HepG2 (cell line): ENCODE measurements around the gene TMEM63C. TPM values are rescaled to one million over a fixed set of nuclear protein-coding genes. Genes with fewer than 3 reads are reported as not detected.

Experiments
- HNF4G ChIP-seq, 2 experiments: sonication (generic) in 1 of 2; formaldehyde crosslinking in 1 of 2; IDR thresholded peaks; 2 replicates each; pipeline versions ENCODE4 v1.4.0 to v1.6.1; 2011 to 2020; ENCODE audit warnings: borderline replicate concordance in 2 of 2, low read depth in 2 of 2, mild to moderate bottlenecking in 2 of 2, low read length in 1 of 2, missing genetic modification reagents in 1 of 2, moderate library complexity in 1 of 2
- HNRNPK ChIP-seq: fragments of 200-400 bp; formaldehyde crosslinking; IDR thresholded peaks from 2 replicates; pipeline ENCODE4 v1.6.1; 2018; ENCODE audit warnings: low read length, low read depth, moderate library complexity, mild to moderate bottlenecking; ENCODE audit not compliant: poor library complexity, severe bottlenecking
- KLF13 ChIP-seq: sonication (generic); formaldehyde crosslinking; IDR thresholded peaks from 2 replicates; pipeline ENCODE4 v1.4.0; 2020; ENCODE audit warnings: mild to moderate bottlenecking, missing genetic modification reagents
- MXD4 ChIP-seq: IDR thresholded peaks from 2 replicates; pipeline ENCODE4 v1.6.1; 2016; ENCODE audit warnings: mild to moderate bottlenecking, missing biosample characterization, missing genetic modification reagents
- MYC ChIP-seq: sonication (generic); formaldehyde crosslinking; IDR thresholded peaks from 2 replicates; pipeline ENCODE4 v1.9.0; 2021; ENCODE audit warnings: missing genetic modification reagents, borderline replicate concordance
- PITX1 ChIP-seq: sonication (generic); formaldehyde crosslinking; IDR thresholded peaks from 2 replicates; pipeline ENCODE4 v1.5.1; 2020; ENCODE audit warnings: mild to moderate bottlenecking, missing genetic modification reagents
- REL ChIP-seq: sonication (generic); formaldehyde crosslinking; conservative IDR thresholded peaks from 2 replicates; pipeline ENCODE4 v1.8.0; 2022; ENCODE audit warnings: mild to moderate bottlenecking, missing genetic modification reagents, moderate library complexity
- TARDBP ChIP-seq: sonication (generic); formaldehyde crosslinking; IDR thresholded peaks from 2 replicates; pipeline ENCODE4 v1.8.0; 2022; ENCODE audit warnings: mild to moderate bottlenecking, missing genetic modification reagents
- ZFAT ChIP-seq: sonication (generic); formaldehyde crosslinking; conservative IDR thresholded peaks from 2 replicates; pipeline ENCODE4 v1.8.1; 2023; ENCODE audit warnings: missing genetic modification reagents, inconsistent platforms
- ZNF350 ChIP-seq: sonication (generic); formaldehyde crosslinking; IDR thresholded peaks from 2 replicates; pipeline ENCODE4 v1.4.0; 2020; ENCODE audit warnings: mild to moderate bottlenecking, low read depth, missing genetic modification reagents, borderline replicate concordance
- ZNF431 ChIP-seq: sonication (generic); formaldehyde crosslinking; IDR thresholded peaks from 2 replicates; pipeline ENCODE4 v1.9.0; 2022; ENCODE audit warnings: missing genetic modification reagents, low read depth, mild to moderate bottlenecking, borderline replicate concordance
- ZNF776 ChIP-seq: sonication (generic); formaldehyde crosslinking; IDR thresholded peaks from 2 replicates; pipeline ENCODE4 v1.4.0; 2020; ENCODE audit warnings: mild to moderate bottlenecking, missing genetic modification reagents
- polyA plus RNA-seq, 8 experiments: library from polyadenylated mRNA; depleted of rRNA in 3 of 8; stranded (reverse) in 7 of 8; unstranded in 1 of 8; fragments of >200 nt; fragmentation: Illumina TruSeq in 4 of 8; extraction: Trizol in 4 of 8; gene quantifications; 2 replicates each; pipeline versions ENCODE4 v1.2.1 to v1.2.3, GENCODE V29; 2011 to 2016; ENCODE audit warnings: low read depth in 4 of 8, missing spikeins in 1 of 8, mixed read lengths in 1 of 8; ENCODE audit not compliant: insufficient read depth in 1 of 8
- total RNA-seq, 5 experiments: library from RNA; depleted of rRNA; stranded (reverse); fragments of >200 nt; fragmentation: Illumina TruSeq; extraction: Trizol; gene quantifications; 2 replicates each; pipeline ENCODE4 v1.2.3, GENCODE V29; 2016; ENCODE audit warnings: low read depth in 1 of 5
- TF ChIP-seq, protein P1 (sequence below): IDR thresholded peaks from 2 replicates; pipeline ENCODE4 v1.6.1; 2016; ENCODE audit warnings: mild to moderate bottlenecking
- TF ChIP-seq, protein P2 (sequence below), 2 experiments: sonication (generic) in 1 of 2; formaldehyde crosslinking in 1 of 2; IDR thresholded peaks; 2 replicates each; pipeline versions ENCODE4 v1.4.0 to v1.6.1; 2018 to 2020; ENCODE audit warnings: missing genetic modification reagents in 2 of 2, borderline replicate concordance in 1 of 2, low read depth in 1 of 2, mild to moderate bottlenecking in 1 of 2, missing biosample characterization in 1 of 2
- TF ChIP-seq, protein P3 (sequence below): sonication (generic); formaldehyde crosslinking; IDR thresholded peaks from 2 replicates; pipeline ENCODE4 v1.4.0; 2020; ENCODE audit warnings: mild to moderate bottlenecking, low read depth, missing genetic modification reagents
- TF ChIP-seq, protein P4 (sequence below): sonication (generic); formaldehyde crosslinking; IDR thresholded peaks from 2 replicates; pipeline ENCODE4 v1.4.0; 2020; ENCODE audit warnings: missing genetic modification reagents

The TMEM63C gene
- total and polyA plus RNA-seq, 2 of the 13 experiments (the other 11 are each of a cell fraction or from before 2014, with no cell fraction given): 0.17 to 0.27 TPM

DNA sequence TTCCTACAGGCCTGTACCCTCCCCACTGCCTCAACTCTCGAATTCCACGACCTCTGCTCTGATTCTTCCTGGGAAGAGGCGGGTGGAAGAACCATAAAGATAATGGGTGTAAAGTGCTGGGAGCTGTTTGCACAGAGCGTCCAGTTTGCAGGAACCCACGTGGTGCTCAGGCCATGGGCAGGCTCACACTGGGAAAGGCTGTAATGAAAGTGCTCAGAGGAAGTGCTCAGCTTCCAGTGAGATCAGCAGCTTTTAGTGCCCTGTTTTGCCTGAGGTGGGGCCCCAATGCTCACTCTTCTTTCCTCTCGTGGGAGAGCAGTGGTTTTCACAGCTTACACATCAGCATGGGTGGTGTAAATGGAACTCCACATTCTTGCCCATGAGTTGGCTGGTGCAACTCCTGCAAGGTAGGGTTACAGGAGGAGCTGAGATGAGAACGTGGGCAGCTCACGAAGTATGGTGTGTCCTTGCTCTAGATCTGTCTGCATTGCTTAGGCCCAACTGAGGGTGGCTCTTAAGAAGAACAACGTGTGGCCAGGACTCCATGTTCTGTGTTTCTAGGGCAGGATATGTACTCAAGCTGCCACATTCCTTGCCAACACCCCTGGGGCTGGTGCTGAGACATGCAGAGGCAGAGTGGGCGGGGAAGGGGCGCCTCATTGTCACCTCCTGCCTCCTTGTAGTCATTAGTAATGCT lies 2.9 kb downstream of the TMEM63C start (continued):
- no peak for TF ChIP-seq REL
- no peak for TF ChIP-seq ZNF431 (CRISPR knock-in tag)
- 0 out of 2 replicates have a peak, but pooled peaks have one; percentile 27 for TF ChIP-seq ZNF350 (CRISPR knock-in tag)
- no peak for TF ChIP-seq ZNF776 (CRISPR knock-in tag)
- no peak for TF ChIP-seq KLF13 (CRISPR knock-in tag)
- no peak for TF ChIP-seq HNRNPK
- TF ChIP-seq HNF4G (IDR thresholded peaks at IDR 0.05; ENCODE audit: borderline replicate concordance, low read depth, low read length): no peak
- no peak; the same call in 1 of the 2 replicates for TF ChIP-seq HNF4G (CRISPR knock-in tag; IDR thresholded peaks at IDR 0.05; ENCODE audit: borderline replicate concordance, low read depth)
- TF ChIP-seq MXD4: peak; percentile 44; the same call in 1 of the 2 replicates
- TF ChIP-seq PITX1 (CRISPR knock-in tag): peak; percentile 59; the same call in 1 of the 2 replicates
- TF ChIP-seq, protein P1, sequence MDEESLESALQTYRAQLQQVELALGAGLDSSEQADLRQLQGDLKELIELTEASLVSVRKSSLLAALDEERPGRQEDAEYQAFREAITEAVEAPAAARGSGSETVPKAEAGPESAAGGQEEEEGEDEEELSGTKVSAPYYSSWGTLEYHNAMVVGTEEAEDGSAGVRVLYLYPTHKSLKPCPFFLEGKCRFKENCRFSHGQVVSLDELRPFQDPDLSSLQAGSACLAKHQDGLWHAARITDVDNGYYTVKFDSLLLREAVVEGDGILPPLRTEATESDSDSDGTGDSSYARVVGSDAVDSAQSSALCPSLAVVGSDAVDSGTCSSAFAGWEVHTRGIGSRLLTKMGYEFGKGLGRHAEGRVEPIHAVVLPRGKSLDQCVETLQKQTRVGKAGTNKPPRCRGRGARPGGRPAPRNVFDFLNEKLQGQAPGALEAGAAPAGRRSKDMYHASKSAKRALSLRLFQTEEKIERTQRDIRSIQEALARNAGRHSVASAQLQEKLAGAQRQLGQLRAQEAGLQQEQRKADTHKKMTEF (CRISPR knock-in tag): no peak
- TF ChIP-seq ZFAT (CRISPR knock-in tag): no peak
- TF ChIP-seq, protein P2, sequence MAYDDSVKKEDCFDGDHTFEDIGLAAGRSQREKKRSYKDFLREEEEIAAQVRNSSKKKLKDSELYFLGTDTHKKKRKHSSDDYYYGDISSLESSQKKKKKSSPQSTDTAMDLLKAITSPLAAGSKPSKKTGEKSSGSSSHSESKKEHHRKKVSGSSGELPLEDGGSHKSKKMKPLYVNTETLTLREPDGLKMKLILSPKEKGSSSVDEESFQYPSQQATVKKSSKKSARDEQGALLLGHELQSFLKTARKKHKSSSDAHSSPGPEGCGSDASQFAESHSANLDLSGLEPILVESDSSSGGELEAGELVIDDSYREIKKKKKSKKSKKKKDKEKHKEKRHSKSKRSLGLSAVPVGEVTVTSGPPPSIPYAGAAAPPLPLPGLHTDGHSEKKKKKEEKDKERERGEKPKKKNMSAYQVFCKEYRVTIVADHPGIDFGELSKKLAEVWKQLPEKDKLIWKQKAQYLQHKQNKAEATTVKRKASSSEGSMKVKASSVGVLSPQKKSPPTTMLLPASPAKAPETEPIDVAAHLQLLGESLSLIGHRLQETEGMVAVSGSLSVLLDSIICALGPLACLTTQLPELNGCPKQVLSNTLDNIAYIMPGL (CRISPR knock-in tag; IDR thresholded peaks at IDR 0.05; ENCODE audit: borderline replicate concordance in 1 of 2, low read depth in 1 of 2): 0 out of 4 replicates have a peak, but pooled peaks of 1 of the 2 experiments have one; percentile 50
- TF ChIP-seq, protein P3, sequence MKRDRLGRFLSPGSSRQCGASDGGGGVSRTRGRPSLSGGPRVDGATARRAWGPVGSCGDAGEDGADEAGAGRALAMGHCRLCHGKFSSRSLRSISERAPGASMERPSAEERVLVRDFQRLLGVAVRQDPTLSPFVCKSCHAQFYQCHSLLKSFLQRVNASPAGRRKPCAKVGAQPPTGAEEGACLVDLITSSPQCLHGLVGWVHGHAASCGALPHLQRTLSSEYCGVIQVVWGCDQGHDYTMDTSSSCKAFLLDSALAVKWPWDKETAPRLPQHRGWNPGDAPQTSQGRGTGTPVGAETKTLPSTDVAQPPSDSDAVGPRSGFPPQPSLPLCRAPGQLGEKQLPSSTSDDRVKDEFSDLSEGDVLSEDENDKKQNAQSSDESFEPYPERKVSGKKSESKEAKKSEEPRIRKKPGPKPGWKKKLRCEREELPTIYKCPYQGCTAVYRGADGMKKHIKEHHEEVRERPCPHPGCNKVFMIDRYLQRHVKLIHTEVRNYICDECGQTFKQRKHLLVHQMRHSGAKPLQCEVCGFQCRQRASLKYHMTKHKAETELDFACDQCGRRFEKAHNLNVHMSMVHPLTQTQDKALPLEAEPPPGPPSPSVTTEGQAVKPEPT (CRISPR knock-in tag): no peak
- TF ChIP-seq, protein P4, sequence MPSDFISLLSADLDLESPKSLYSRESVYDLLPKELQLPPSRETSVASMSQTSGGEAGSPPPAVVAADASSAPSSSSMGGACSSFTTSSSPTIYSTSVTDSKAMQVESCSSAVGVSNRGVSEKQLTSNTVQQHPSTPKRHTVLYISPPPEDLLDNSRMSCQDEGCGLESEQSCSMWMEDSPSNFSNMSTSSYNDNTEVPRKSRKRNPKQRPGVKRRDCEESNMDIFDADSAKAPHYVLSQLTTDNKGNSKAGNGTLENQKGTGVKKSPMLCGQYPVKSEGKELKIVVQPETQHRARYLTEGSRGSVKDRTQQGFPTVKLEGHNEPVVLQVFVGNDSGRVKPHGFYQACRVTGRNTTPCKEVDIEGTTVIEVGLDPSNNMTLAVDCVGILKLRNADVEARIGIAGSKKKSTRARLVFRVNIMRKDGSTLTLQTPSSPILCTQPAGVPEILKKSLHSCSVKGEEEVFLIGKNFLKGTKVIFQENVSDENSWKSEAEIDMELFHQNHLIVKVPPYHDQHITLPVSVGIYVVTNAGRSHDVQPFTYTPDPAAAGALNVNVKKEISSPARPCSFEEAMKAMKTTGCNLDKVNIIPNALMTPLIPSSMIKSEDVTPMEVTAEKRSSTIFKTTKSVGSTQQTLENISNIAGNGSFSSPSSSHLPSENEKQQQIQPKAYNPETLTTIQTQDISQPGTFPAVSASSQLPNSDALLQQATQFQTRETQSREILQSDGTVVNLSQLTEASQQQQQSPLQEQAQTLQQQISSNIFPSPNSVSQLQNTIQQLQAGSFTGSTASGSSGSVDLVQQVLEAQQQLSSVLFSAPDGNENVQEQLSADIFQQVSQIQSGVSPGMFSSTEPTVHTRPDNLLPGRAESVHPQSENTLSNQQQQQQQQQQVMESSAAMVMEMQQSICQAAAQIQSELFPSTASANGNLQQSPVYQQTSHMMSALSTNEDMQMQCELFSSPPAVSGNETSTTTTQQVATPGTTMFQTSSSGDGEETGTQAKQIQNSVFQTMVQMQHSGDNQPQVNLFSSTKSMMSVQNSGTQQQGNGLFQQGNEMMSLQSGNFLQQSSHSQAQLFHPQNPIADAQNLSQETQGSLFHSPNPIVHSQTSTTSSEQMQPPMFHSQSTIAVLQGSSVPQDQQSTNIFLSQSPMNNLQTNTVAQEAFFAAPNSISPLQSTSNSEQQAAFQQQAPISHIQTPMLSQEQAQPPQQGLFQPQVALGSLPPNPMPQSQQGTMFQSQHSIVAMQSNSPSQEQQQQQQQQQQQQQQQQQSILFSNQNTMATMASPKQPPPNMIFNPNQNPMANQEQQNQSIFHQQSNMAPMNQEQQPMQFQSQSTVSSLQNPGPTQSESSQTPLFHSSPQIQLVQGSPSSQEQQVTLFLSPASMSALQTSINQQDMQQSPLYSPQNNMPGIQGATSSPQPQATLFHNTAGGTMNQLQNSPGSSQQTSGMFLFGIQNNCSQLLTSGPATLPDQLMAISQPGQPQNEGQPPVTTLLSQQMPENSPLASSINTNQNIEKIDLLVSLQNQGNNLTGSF (CRISPR knock-in tag): no peak
- no peak for TF ChIP-seq MYC (CRISPR knock-in tag)
- no peak for TF ChIP-seq TARDBP (CRISPR knock-in tag)
